ENCODE measurements around the gene HPSE. TPM values are rescaled to one million over a fixed set of nuclear protein-coding genes. Genes with fewer than 3 reads are reported as not detected.

The HPSE gene
- total and polyA plus RNA-seq, 2 donors (not counting 1 experiment from before 2014, with no cell fraction given): 0.17 to 0.26 TPM

DNA sequence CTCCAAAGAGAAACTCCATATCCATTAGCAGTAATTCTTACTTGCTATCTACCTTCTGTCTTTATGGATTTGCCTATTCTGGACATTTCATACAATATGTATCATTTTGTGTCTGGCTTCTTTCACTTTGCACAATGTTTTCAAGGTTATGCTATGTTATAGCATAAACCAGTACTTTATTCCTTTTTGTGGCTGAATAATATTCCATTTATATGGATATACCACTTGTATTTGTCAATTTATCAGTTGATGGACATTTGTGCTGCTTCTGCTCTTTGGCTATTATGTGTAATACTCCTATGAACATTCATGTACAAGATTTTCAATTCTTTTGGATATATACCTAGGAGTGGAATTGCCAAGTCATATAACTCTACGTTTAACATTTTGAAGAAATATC, 18.9 kb upstream of the HPSE start:
- H2AFZ ChIP-seq (ENCODE audit: low read length): no peak overlapping the region

DNA sequence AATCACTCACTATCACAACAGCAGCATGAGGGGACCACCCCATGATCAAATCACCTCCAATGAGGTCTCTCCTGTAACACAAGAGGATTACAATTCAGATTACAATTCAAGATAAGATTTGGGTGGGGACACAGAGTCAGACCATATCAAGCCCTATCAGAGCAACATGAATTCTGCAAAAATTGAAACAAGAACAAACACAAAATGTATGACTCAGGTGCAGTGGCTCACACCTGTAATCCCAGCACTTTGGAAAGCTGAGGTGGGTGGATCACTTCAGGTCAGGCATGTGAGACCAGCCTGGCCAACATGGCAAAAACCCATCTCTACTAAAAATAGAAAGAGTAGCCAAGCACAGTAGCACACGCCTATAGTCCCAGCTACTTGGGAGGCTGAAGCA, 13.4 kb upstream of the HPSE start:
- Histone ChIP-seq H3K27me3 (ENCODE audit: control insufficient read depth, insufficient read depth, low read length) (no peaks in the 10 kb centered on the region), H3K4me3 (replicated peaks in 1 of 4; ENCODE audit: control extremely low read depth in 1 of 4, insufficient read depth in 1 of 4, low read depth in 3 of 4, low read length in 4 of 4) (no peak overlapping the region), H3K9me3 (ENCODE audit: control insufficient read depth, insufficient read depth, low read depth, low read length) (no peaks in the 10 kb centered on the region), H3K4me2 (ENCODE audit: extremely low read depth, insufficient read depth, low read length) (no peak overlapping the region), H3K4me1 (ENCODE audit: control insufficient read depth, extremely low read depth, insufficient read depth, low read length) (no peaks in the 10 kb centered on the region), H4K20me1 (ENCODE audit: control insufficient read depth, extremely low read depth, insufficient read depth, low read length) (no peaks in the 10 kb centered on the region), H3K9ac (ENCODE audit: insufficient read depth, low read length) (no peak overlapping the region), H2AFZ (ENCODE audit: low read length) (no peak overlapping the region), H3K27ac (ENCODE audit: insufficient read depth, low read length) (no peak overlapping the region), H3K36me3 (ENCODE audit: control insufficient read depth, insufficient read depth, low read length) (no peaks in the 10 kb centered on the region), H3K79me2 (ENCODE audit: control insufficient read depth, insufficient read depth, low read length) (no peaks in the 10 kb centered on the region)
- TF ChIP-seq, protein P1, sequence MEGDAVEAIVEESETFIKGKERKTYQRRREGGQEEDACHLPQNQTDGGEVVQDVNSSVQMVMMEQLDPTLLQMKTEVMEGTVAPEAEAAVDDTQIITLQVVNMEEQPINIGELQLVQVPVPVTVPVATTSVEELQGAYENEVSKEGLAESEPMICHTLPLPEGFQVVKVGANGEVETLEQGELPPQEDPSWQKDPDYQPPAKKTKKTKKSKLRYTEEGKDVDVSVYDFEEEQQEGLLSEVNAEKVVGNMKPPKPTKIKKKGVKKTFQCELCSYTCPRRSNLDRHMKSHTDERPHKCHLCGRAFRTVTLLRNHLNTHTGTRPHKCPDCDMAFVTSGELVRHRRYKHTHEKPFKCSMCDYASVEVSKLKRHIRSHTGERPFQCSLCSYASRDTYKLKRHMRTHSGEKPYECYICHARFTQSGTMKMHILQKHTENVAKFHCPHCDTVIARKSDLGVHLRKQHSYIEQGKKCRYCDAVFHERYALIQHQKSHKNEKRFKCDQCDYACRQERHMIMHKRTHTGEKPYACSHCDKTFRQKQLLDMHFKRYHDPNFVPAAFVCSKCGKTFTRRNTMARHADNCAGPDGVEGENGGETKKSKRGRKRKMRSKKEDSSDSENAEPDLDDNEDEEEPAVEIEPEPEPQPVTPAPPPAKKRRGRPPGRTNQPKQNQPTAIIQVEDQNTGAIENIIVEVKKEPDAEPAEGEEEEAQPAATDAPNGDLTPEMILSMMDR (conservative IDR thresholded peaks at IDR 0.05 in 1 of 2, IDR thresholded peaks at IDR 0.05 in 1 of 2; ENCODE audit: low read depth in 1 of 2, low read length in 2 of 2): no peak
- no peak for TF ChIP-seq EZH2 (IDR thresholded peaks at IDR 0.05; ENCODE audit: low read length, missing control alignments)
- no peak for DNase-seq (ENCODE audit: low read depth in 2 of 2)

More for the DNA sequence above, 18.9 kb upstream of the HPSE start:
- no peak overlapping the region for H3K27ac ChIP-seq (ENCODE audit: insufficient read depth, low read length)
- no peak overlapping the region for H3K4me3 ChIP-seq (replicated peaks in 1 of 4; ENCODE audit: control extremely low read depth in 1 of 4, insufficient read depth in 1 of 4, low read depth in 3 of 4, low read length in 4 of 4)
- DNase-seq (ENCODE audit: low read depth in 2 of 2): no peak
- peaks cover 6% of the 10 kb centered on the region for H3K4me1 ChIP-seq (ENCODE audit: control insufficient read depth, extremely low read depth, insufficient read depth, low read length)
- no peaks in the 10 kb centered on the region for H3K9me3 ChIP-seq (ENCODE audit: control insufficient read depth, insufficient read depth, low read depth, low read length)
- H3K9ac ChIP-seq (ENCODE audit: insufficient read depth, low read length): no peak overlapping the region
- no peak overlapping the region for H3K4me2 ChIP-seq (ENCODE audit: extremely low read depth, insufficient read depth, low read length)
- H3K79me2 ChIP-seq (ENCODE audit: control insufficient read depth, insufficient read depth, low read length): no peaks in the 10 kb centered on the region
- no peak for TF ChIP-seq EZH2 (IDR thresholded peaks at IDR 0.05; ENCODE audit: low read length, missing control alignments)
- TF ChIP-seq, protein P1 (conservative IDR thresholded peaks at IDR 0.05 in 1 of 2, IDR thresholded peaks at IDR 0.05 in 1 of 2; ENCODE audit: low read depth in 1 of 2, low read length in 2 of 2): no peak
- no peaks in the 10 kb centered on the region for H3K27me3 ChIP-seq (ENCODE audit: control insufficient read depth, insufficient read depth, low read length)
- no peaks in the 10 kb centered on the region for H3K36me3 ChIP-seq (ENCODE audit: control insufficient read depth, insufficient read depth, low read length)
- no peaks in the 10 kb centered on the region for H4K20me1 ChIP-seq (ENCODE audit: control insufficient read depth, extremely low read depth, insufficient read depth, low read length)

DNA sequence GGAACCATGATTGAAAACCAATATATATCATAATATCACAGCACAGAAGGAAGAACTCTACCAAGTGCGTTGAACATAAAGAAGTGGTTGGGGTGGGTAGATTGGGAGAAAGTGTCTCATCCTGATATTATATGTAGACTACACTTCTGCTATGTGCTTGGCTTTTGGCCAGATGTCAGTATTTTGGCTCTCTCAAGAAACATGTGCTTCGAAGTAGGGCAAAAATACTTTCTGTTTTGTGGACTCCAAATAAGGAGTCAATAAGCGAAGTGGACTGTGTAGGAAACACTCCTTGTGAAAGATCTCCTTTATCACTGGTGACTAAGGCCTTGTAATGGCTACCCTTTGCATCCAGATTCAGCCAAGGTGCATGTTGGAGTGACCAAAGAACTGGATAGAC, 7.8 kb upstream of the HPSE start:
- H3K36me3 ChIP-seq (ENCODE audit: control insufficient read depth, insufficient read depth, low read length): no peaks in the 10 kb centered on the region

More for the DNA sequence above, 7.8 kb upstream of the HPSE start:
- Histone ChIP-seq H3K27me3 (ENCODE audit: control insufficient read depth, insufficient read depth, low read length) (no peaks in the 10 kb centered on the region), H3K9ac (ENCODE audit: insufficient read depth, low read length) (no peak overlapping the region), H3K4me1 (ENCODE audit: control insufficient read depth, extremely low read depth, insufficient read depth, low read length) (no peaks in the 10 kb centered on the region), H2AFZ (ENCODE audit: low read length) (no peak overlapping the region), H3K4me3 (replicated peaks in 1 of 4; ENCODE audit: control extremely low read depth in 1 of 4, insufficient read depth in 1 of 4, low read depth in 3 of 4, low read length in 4 of 4) (no peak overlapping the region), H4K20me1 (ENCODE audit: control insufficient read depth, extremely low read depth, insufficient read depth, low read length) (no peaks in the 10 kb centered on the region), H3K4me2 (ENCODE audit: extremely low read depth, insufficient read depth, low read length) (peak overlapping the region; percentile 25), H3K9me3 (ENCODE audit: control insufficient read depth, insufficient read depth, low read depth, low read length) (no peaks in the 10 kb centered on the region), H3K79me2 (ENCODE audit: control insufficient read depth, insufficient read depth, low read length) (no peaks in the 10 kb centered on the region), H3K27ac (ENCODE audit: insufficient read depth, low read length) (no peak overlapping the region)
- TF ChIP-seq, protein P1 (conservative IDR thresholded peaks at IDR 0.05 in 1 of 2, IDR thresholded peaks at IDR 0.05 in 1 of 2; ENCODE audit: low read depth in 1 of 2, low read length in 2 of 2): no peak
- no peak for TF ChIP-seq EZH2 (IDR thresholded peaks at IDR 0.05; ENCODE audit: low read length, missing control alignments)
- peak in 1 of 2 donors; percentile 15 for DNase-seq (ENCODE audit: low read depth in 2 of 2)

Data from fibroblast of lung (primary cell).